ENCODE data around the gene FTCDNL1. TPM values are rescaled to one million over a fixed set of nuclear protein-coding genes. Genes with fewer than 3 reads are reported as not detected.

FTCDNL1 gene
- total RNA-seq, 1 donor from 2014 or later: 2.7 TPM

DNA sequence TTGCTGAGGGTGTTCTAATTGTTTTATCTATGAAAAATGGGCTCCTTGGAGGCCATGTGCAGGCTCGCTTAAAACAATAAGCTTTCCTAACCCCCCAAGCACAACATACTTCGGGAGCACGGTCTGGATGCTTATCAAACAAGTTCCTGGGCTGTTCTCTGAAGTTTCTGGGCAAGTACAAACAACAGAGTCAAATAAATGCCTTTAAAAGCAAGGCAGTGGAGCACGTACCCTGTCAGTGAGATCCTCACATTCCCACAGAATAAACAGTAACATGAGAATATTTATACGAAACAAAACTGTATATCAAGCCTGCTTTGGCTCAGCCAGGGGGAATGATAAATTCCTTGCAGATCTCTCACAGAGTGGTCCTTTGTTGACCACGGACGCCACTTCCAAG, 44.8 kb downstream of the FTCDNL1 start:
- H3K27ac Mint-ChIP-seq: no peak overlapping the region
- Histone ChIP-seq H3K36me3 (no peaks in the 10 kb centered on the region), H3F3A (ENCODE audit: low read depth) (no peaks in the 10 kb centered on the region), H2AFZ (replicated peaks) (no peak overlapping the region), H3K9ac (no peak overlapping the region), H3K79me2 (ENCODE audit: low read depth) (no peaks in the 10 kb centered on the region), H3K4me2 (no peak overlapping the region), H3K4me3 (no peak overlapping the region), H4K20me1 (ENCODE audit: low read depth) (no peaks in the 10 kb centered on the region), H3K27ac (no peak overlapping the region), H3K9me3 (ENCODE audit: low read depth) (no peaks in the 10 kb centered on the region), H3K27me3 (no peaks in the 10 kb centered on the region), H3K4me1 (peaks cover 8% of the 10 kb centered on the region)
- peaks cover 21% of the 10 kb centered on the region for H3K4me1 Mint-ChIP-seq
- TF ChIP-seq EZH2 (IDR thresholded peaks at IDR 0.05) (no peak), CTCF (IDR thresholded peaks at IDR 0.05) (no peak), EZH2phosphoT487 (IDR thresholded peaks at IDR 0.05) (no peak)
- no peaks in the 10 kb centered on the region for H3K36me3 Mint-ChIP-seq
- H3K4me3 Mint-ChIP-seq: no peak overlapping the region
- H3K27me3 Mint-ChIP-seq (ENCODE audit: insufficient read depth, low read depth): peaks cover 2% of the 10 kb centered on the region
- DNase-seq (ENCODE audit: low spot score): no peak
- H3K9me3 Mint-ChIP-seq: no peaks in the 10 kb centered on the region

- H3K9ac ChIP-seq: no peak overlapping the region
- no peaks in the 10 kb centered on the region for H3K36me3 ChIP-seq
- no peak overlapping the region for H3K4me3 Mint-ChIP-seq
- no peaks in the 10 kb centered on the region for H3K9me3 Mint-ChIP-seq
- H3F3A ChIP-seq (ENCODE audit: low read depth): no peaks in the 10 kb centered on the region
- H3K79me2 ChIP-seq (ENCODE audit: low read depth): no peaks in the 10 kb centered on the region
- no peak overlapping the region for H3K27ac ChIP-seq
- peaks cover 8% of the 10 kb centered on the region for H3K4me1 ChIP-seq
- DNase-seq (ENCODE audit: low spot score): peak; percentile 36
- peaks cover 2% of the 10 kb centered on the region for H3K27me3 Mint-ChIP-seq (ENCODE audit: insufficient read depth, low read depth)
- TF ChIP-seq EZH2phosphoT487 (IDR thresholded peaks at IDR 0.05): no peak
- TF ChIP-seq CTCF (IDR thresholded peaks at IDR 0.05): no peak
- TF ChIP-seq EZH2 (IDR thresholded peaks at IDR 0.05): no peak
- H2AFZ ChIP-seq (replicated peaks): peak overlapping the region; percentile 19
- H3K4me3 ChIP-seq: no peak overlapping the region
- no peaks in the 10 kb centered on the region for H3K36me3 Mint-ChIP-seq
- H3K9me3 ChIP-seq (ENCODE audit: low read depth): no peaks in the 10 kb centered on the region
- H3K4me2 ChIP-seq: no peak overlapping the region
- H3K27me3 ChIP-seq: no peaks in the 10 kb centered on the region
- H3K4me1 Mint-ChIP-seq: peaks cover 21% of the 10 kb centered on the region
- no peaks in the 10 kb centered on the region for H4K20me1 ChIP-seq (ENCODE audit: low read depth)
- peak overlapping the region; percentile 47 for H3K27ac Mint-ChIP-seq
Observed at GRCh38 chr2:199804831-199805230, 46.2 kb downstream of the FTCDNL1 start.

- no peaks in the 10 kb centered on the region for H3K79me2 ChIP-seq (ENCODE audit: low read depth)
- no peaks in the 10 kb centered on the region for H3K36me3 Mint-ChIP-seq
- no peak for DNase-seq (ENCODE audit: low spot score)
- no peaks in the 10 kb centered on the region for H4K20me1 ChIP-seq (ENCODE audit: low read depth)
- no peaks in the 10 kb centered on the region for H3K9me3 Mint-ChIP-seq
- no peak overlapping the region for H3K9ac ChIP-seq
- H3K27me3 ChIP-seq: no peaks in the 10 kb centered on the region
- no peak overlapping the region for H2AFZ ChIP-seq (replicated peaks)
- H3K27me3 Mint-ChIP-seq (ENCODE audit: insufficient read depth, low read depth): peaks cover 4% of the 10 kb centered on the region
- no peaks in the 10 kb centered on the region for H3F3A ChIP-seq (ENCODE audit: low read depth)
- H3K9me3 ChIP-seq (ENCODE audit: low read depth): no peaks in the 10 kb centered on the region
- TF ChIP-seq EZH2phosphoT487 (IDR thresholded peaks at IDR 0.05) (no peak), CTCF (IDR thresholded peaks at IDR 0.05) (no peak), EZH2 (IDR thresholded peaks at IDR 0.05) (no peak)
- no peaks in the 10 kb centered on the region for H3K36me3 ChIP-seq
- H3K27ac ChIP-seq: no peak overlapping the region
- no peak overlapping the region for H3K27ac Mint-ChIP-seq
- no peak overlapping the region for H3K4me2 ChIP-seq
- H3K4me3 Mint-ChIP-seq: no peak overlapping the region
- H3K4me3 ChIP-seq: no peak overlapping the region
- H3K4me1 ChIP-seq: peaks cover 6% of the 10 kb centered on the region
- H3K4me1 Mint-ChIP-seq: peaks cover 3% of the 10 kb centered on the region
Observed at GRCh38 chr2:199798831-199799580, 52.0 kb downstream of the FTCDNL1 start.

All from neural progenitor cell (in vitro differentiated cells).